RWPE1 (cell line): ENCODE data around the gene TMEM174.

Source experiments
- CTCF ChIA-PET: fragments of 350-600 bp; sonication (Branson Sonifier 250); formaldehyde crosslinking; extraction: SDS; loops from one replicate; lab custom pipeline; 2021; lab: Yijun Ruan, JAX
- POLR2A ChIA-PET: fragments of 400-600 bp; formaldehyde crosslinking; extraction: SDS; loops from one replicate; lab custom pipeline; 2020; ENCODE audit warnings: antibody characterized with exemption; ENCODE audit not compliant: low non-redundant PET; lab: Yijun Ruan, JAX
- DNase-seq: peaks from one replicate; pipeline ENCODE4 v3.0.0; 2012; ENCODE audit warnings: low spot score
- H3K27ac ChIP-seq: fragments of 450-650 bp; 2 replicates; pipeline ENCODE4 v1.5.1; 2017
- TF ChIP-seq, protein P1 (sequence below): fragments of 450-650 bp; conservative IDR thresholded peaks from 2 replicates; pipeline ENCODE4 v1.5.1; 2017; ENCODE audit warnings: low read depth, mild to moderate bottlenecking

TMEM174 gene

DNA sequence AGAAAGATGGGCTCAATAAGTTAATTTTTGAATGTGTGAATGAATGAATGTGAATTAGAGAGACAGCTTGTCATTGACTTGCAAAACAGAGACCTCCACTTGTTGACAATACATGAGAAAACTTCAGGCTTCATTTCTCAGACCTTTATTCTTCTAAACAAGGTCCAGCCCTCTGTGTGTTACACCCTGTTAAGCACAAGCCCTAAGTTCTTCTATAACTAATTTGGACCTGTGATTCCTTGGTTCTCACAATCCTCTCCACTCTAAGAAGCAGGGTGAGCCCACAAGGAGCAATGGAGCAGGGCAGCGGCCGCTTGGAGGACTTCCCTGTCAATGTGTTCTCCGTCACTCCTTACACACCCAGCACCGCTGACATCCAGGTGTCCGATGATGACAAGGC lies at the start of gene TMEM174:
TMEM174 (plus strand) TSS at position 243 of the 400 bp plus-strand sequence; CDS start at position 294, 51 bp downstream.
- no peak for DNase-seq
- no peak within 1 kb of the TSS for H3K27ac ChIP-seq
- ChIA-PET CTCF (interaction anchor here (1.5 kb wide), 1 partner anchor 278 kb away, joined by 5 read pairs; no protein-coding TSS in a partner anchor), POLR2A (no interaction called here)
- TF ChIP-seq, protein P1, sequence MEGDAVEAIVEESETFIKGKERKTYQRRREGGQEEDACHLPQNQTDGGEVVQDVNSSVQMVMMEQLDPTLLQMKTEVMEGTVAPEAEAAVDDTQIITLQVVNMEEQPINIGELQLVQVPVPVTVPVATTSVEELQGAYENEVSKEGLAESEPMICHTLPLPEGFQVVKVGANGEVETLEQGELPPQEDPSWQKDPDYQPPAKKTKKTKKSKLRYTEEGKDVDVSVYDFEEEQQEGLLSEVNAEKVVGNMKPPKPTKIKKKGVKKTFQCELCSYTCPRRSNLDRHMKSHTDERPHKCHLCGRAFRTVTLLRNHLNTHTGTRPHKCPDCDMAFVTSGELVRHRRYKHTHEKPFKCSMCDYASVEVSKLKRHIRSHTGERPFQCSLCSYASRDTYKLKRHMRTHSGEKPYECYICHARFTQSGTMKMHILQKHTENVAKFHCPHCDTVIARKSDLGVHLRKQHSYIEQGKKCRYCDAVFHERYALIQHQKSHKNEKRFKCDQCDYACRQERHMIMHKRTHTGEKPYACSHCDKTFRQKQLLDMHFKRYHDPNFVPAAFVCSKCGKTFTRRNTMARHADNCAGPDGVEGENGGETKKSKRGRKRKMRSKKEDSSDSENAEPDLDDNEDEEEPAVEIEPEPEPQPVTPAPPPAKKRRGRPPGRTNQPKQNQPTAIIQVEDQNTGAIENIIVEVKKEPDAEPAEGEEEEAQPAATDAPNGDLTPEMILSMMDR: no peak

DNA sequence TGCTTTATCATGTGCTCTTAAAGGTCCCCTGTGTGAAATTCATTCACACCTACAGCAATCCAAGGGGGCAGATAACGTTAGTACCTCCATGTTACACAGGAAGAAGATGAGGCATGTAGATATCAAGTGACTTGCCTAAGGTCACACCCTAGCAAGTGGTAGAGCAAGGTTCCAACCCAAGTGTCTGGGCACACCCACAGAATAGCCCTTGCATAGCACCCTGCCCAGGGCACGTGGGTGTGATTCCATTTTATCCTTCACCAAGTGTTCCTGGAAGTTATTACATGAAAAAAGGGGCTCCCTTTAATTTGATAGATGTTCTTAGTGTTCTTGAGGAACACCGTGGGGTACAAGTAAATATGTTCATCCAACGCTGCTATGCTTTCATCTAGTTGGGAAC lies 47.7 kb upstream of the TMEM174 start:
- CTCF ChIA-PET: interaction anchor here (1.7 kb wide), 1 partner anchor 90 kb away, joined by 5 read pairs; no protein-coding TSS in a partner anchor
- TF ChIP-seq, protein P1: no peak
- H3K27ac ChIP-seq: no peak overlapping the region
- no peak for DNase-seq
- POLR2A ChIA-PET: no interaction called here

GRCh38 chr5:73126381-73126780 lies 46.6 kb upstream of the TMEM174 start:
- ChIA-PET POLR2A (no interaction called here), CTCF (interaction anchor here (0.6 kb wide), 1 partner anchor 324 kb away, joined by 3 read pairs; no protein-coding TSS in a partner anchor)
- TF ChIP-seq, protein P1: no peak
- no peak for DNase-seq
- no peak overlapping the region for H3K27ac ChIP-seq

- no peak for DNase-seq
- ChIA-PET POLR2A (no interaction called here), CTCF (no interaction called here)
- TF ChIP-seq, protein P1: no peak
- no peak overlapping the region for H3K27ac ChIP-seq
These were observed 46.0 kb upstream of the TMEM174 start for GRCh38 chr5:73126957-73127356.

DNA sequence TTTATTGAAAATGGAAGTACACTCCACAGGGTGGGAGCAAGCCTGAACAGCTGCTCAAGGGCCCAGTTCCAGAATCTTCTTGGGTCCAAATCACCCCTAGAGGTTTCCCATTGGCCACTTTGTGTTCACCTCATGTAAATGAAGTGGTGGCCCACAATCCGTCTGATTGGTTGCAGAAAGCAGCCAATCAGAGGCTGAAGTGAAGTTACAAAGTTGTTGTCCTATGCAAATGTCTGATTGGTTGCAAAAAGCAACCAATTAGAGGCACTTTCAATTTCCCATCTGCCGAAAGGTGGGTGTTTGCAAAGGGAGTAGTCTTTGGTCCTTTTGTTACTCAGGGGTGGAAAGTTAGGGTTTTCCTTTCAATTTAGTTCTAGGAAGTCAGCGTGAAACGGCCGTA lies 43.9 kb upstream of the TMEM174 start:
- ChIA-PET CTCF (no interaction called here), POLR2A (no interaction called here)
- TF ChIP-seq, protein P1: no peak
- no peak for DNase-seq
- H3K27ac ChIP-seq: no peak overlapping the region

GRCh38 chr5:73130811-73131210 lies 42.2 kb upstream of the TMEM174 start:
- no peak overlapping the region for H3K27ac ChIP-seq
- DNase-seq: no peak
- POLR2A ChIA-PET: no interaction called here
- CTCF ChIA-PET: no interaction called here
- TF ChIP-seq, protein P1: no peak
